Parathyroid adenoma (tissue), 2 donors: Measurements from ENCODE around the gene SFR1.

Source experiments
- H2AFZ ChIP-seq: fragments of 300-600 bp; sonication (generic); one replicate; pipeline ENCODE4 v1.7.0; 2017; ENCODE audit warnings: antibody characterized with exemption, mild to moderate bottlenecking
- H3K27ac ChIP-seq: fragments of 300-600 bp; sonication (generic); one replicate; pipeline ENCODE4 v1.7.0; 2017
- H3K27me3 ChIP-seq: fragments of 300-600 bp; sonication (generic); one replicate; pipeline ENCODE4 v1.7.0; 2017; ENCODE audit warnings: low read length; ENCODE audit not compliant: control insufficient read depth, insufficient read depth
- H3K36me3 ChIP-seq: fragments of 300-600 bp; sonication (generic); one replicate; pipeline ENCODE4 v1.7.0; 2017; ENCODE audit warnings: low read length; ENCODE audit not compliant: control insufficient read depth, insufficient read depth
- H3K4me1 ChIP-seq: fragments of 300-600 bp; sonication (generic); one replicate; pipeline ENCODE4 v1.7.0; 2017; ENCODE audit warnings: control low read depth
- H3K4me2 ChIP-seq: fragments of 300-600 bp; sonication (generic); one replicate; pipeline ENCODE4 v1.7.0; 2017; ENCODE audit warnings: low read length
- H3K4me3 ChIP-seq: fragments of 300-600 bp; sonication (generic); one replicate; pipeline ENCODE4 v1.7.0; 2017; ENCODE audit warnings: low read depth, low read length
- H3K79me2 ChIP-seq: fragments of 300-600 bp; sonication (generic); one replicate; pipeline ENCODE4 v1.7.0; 2017; ENCODE audit warnings: control low read depth
- H3K9ac ChIP-seq: fragments of 300-600 bp; sonication (generic); one replicate; pipeline ENCODE4 v1.7.0; 2017; ENCODE audit warnings: mild to moderate bottlenecking
- H3K9me3 ChIP-seq: fragments of 300-600 bp; sonication (generic); one replicate; pipeline ENCODE4 v1.7.0; 2017; ENCODE audit warnings: low read length; ENCODE audit not compliant: control insufficient read depth
- TF ChIP-seq, protein P1 (sequence below): fragments of 300-600 bp; sonication (generic); IDR thresholded peaks from one replicate; pipeline ENCODE4 v1.7.0; 2017; ENCODE audit warnings: antibody characterized with exemption, mild to moderate bottlenecking
- donor health status: primary hyperparathyroidism.

SFR1 gene

DNA sequence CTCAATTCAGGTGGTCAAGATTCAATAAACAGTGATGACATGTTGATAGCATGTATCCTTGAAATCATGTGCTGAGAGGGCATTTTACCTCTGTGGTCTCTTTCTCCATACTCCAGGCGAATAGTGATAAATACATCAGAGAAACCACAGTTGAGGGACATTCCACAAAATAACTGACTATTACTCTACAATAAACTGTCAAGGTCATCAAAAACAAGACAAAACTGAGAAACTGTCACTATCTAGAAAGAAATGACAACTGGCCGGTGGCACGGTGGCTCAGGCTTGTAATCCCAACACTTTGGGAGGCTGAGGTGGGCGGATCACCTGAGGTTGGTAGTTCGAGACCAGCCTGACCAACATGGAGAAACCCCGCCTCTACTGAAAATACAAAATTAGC lies 16.2 kb downstream of the SFR1 start:
- Histone ChIP-seq H3K36me3 (no peaks in the 10 kb centered on the region), H3K27ac (no peak overlapping the region), H3K4me2 (no peak overlapping the region), H3K9me3 (no peaks in the 10 kb centered on the region), H3K79me2 (no peaks in the 10 kb centered on the region), H3K27me3 (no peaks in the 10 kb centered on the region), H3K4me3 (no peak overlapping the region), H2AFZ (no peak overlapping the region), H3K9ac (no peak overlapping the region), H3K4me1 (no peaks in the 10 kb centered on the region)
- TF ChIP-seq, protein P1, sequence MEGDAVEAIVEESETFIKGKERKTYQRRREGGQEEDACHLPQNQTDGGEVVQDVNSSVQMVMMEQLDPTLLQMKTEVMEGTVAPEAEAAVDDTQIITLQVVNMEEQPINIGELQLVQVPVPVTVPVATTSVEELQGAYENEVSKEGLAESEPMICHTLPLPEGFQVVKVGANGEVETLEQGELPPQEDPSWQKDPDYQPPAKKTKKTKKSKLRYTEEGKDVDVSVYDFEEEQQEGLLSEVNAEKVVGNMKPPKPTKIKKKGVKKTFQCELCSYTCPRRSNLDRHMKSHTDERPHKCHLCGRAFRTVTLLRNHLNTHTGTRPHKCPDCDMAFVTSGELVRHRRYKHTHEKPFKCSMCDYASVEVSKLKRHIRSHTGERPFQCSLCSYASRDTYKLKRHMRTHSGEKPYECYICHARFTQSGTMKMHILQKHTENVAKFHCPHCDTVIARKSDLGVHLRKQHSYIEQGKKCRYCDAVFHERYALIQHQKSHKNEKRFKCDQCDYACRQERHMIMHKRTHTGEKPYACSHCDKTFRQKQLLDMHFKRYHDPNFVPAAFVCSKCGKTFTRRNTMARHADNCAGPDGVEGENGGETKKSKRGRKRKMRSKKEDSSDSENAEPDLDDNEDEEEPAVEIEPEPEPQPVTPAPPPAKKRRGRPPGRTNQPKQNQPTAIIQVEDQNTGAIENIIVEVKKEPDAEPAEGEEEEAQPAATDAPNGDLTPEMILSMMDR: no peak

DNA sequence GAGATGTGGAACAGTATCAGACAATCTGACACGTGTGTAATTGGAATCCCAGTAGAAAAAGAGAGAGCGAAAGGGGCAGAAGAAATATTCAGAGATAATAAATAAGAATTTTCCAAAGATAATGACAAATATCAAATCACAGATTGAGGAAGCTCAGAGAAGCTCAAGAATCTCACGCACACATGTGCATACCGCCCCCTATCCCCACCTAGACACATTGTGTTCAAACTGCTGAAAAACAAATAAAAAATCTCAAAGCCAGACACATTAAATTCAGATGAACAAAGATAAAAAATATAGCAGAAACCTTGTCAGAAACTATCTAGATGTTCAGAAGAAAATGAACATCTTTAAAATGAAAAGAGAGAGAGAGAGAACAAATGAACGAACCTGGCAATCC lies 17.2 kb downstream of the SFR1 start:
- Histone ChIP-seq H3K4me3 (no peak overlapping the region), H3K9me3 (no peaks in the 10 kb centered on the region), H3K4me1 (no peaks in the 10 kb centered on the region), H3K79me2 (no peaks in the 10 kb centered on the region), H2AFZ (no peak overlapping the region), H3K27ac (no peak overlapping the region), H3K36me3 (no peaks in the 10 kb centered on the region), H3K4me2 (no peak overlapping the region), H3K27me3 (no peaks in the 10 kb centered on the region), H3K9ac (no peak overlapping the region)
- TF ChIP-seq, protein P1: peak; percentile 7

DNA sequence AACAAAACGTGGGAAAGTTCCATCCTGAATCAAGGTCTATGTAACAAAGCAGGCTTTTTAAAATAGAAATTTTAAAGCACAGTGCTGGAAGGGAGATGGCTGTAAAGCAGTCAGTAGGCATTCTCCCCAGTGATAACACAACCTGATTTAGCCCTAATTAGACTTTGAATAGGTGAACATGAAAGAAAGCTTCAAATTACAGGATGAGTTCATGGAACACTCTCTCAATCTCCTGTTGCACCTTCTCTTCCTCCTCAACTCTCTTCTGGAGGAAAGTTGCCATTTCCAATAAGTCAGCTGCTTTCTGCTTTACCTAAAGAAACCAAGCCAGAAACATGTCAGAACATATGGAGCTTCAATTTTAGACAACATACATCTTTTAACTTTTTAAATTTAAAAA lies 20.1 kb downstream of the SFR1 start:
- H3K4me1 ChIP-seq: no peaks in the 10 kb centered on the region
- H3K9ac ChIP-seq: no peak overlapping the region
- no peaks in the 10 kb centered on the region for H3K27me3 ChIP-seq
- no peak overlapping the region for H3K4me2 ChIP-seq
- no peaks in the 10 kb centered on the region for H3K9me3 ChIP-seq
- H3K79me2 ChIP-seq: no peaks in the 10 kb centered on the region
- TF ChIP-seq, protein P1: no peak
- H2AFZ ChIP-seq: no peak overlapping the region
- no peak overlapping the region for H3K4me3 ChIP-seq
- H3K27ac ChIP-seq: no peak overlapping the region
- no peaks in the 10 kb centered on the region for H3K36me3 ChIP-seq

DNA sequence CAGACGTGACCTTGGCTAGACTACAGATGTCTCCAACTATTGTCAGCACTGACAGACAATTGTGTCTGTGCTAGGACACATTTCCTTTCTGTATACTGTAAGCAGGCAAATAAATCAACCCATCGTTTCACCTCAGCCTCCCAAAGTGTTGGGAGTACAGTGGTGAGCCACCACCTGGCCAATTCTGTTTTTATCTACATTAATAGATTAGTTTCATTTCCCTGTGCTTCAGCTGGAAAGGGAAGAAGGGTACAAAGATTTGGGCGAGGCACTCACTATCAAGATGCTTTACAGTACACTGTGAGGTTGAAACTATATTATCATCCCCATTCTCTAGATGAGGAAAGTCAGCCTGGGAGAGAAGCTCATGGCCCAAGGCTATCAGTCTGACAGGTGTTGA lies 21.9 kb downstream of the SFR1 start:
- Histone ChIP-seq H3K9ac (no peak overlapping the region), H3K79me2 (no peaks in the 10 kb centered on the region), H3K9me3 (no peaks in the 10 kb centered on the region), H3K4me3 (no peak overlapping the region), H2AFZ (no peak overlapping the region), H3K27me3 (no peaks in the 10 kb centered on the region), H3K36me3 (no peaks in the 10 kb centered on the region), H3K4me1 (no peaks in the 10 kb centered on the region), H3K4me2 (no peak overlapping the region), H3K27ac (no peak overlapping the region)
- TF ChIP-seq, protein P1: no peak

DNA sequence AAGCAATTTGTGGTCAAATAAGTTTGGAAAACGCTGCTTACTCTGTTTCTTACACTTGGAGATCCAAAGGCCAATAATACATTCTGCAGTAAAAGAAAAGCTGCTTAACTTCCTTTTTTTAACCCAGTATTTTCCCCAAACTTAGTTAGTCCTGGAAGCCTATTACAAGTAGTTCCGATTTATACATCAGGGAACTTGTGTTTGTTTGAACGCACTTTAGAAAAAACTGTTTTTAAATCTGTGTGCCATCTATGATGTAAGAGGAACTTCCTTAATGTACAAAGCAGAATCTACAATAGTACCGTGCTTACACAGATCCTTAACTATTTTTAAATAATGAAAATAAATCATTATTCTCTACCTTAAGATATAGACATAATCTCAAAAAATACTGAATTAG lies 23.0 kb downstream of the SFR1 start:
- H3K4me1 ChIP-seq: no peaks in the 10 kb centered on the region
- TF ChIP-seq, protein P1: no peak

More for the DNA sequence above, 23.0 kb downstream of the SFR1 start:
- H3K79me2 ChIP-seq: no peaks in the 10 kb centered on the region
- H3K27me3 ChIP-seq: no peaks in the 10 kb centered on the region
- no peak overlapping the region for H3K4me3 ChIP-seq
- H3K4me2 ChIP-seq: no peak overlapping the region
- H3K9ac ChIP-seq: no peak overlapping the region
- no peak overlapping the region for H3K27ac ChIP-seq
- H3K9me3 ChIP-seq: no peaks in the 10 kb centered on the region
- no peaks in the 10 kb centered on the region for H3K36me3 ChIP-seq
- H2AFZ ChIP-seq: no peak overlapping the region
